Measurements from ENCODE around the gene IL22RA1. TPM values are rescaled to one million over a fixed set of nuclear protein-coding genes. Genes with fewer than 3 reads are reported as not detected.

Gene IL22RA1
- total RNA-seq, 1 donor from 2014 or later: 0.24 TPM

DNA sequence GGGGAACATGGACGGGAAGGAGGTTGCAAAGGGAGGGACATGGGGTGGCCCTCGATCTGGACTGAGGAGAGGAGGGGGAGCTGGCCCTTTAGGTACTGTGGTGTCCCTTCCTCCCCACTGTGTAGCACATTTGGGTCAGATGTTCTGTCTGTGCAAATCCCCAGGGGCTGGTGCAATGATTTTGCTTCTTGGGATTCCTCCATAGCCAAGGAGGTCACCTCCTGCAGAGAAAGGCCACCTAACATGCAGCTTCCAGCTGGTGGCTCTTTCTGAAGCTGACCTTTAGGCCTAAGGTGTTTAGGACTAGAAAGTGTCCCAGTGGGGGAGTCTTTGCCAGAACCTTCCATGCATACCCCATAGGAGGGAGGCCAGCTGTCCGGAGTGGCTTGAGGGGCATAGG lies 22.0 kb downstream of the IL22RA1 start:
- intact Hi-C loops (cut with DNase I): no loop called here
- DNase-seq (ENCODE audit: missing footprints) (no peak), ATAC-seq (no peak)

- peak; percentile 81 for ATAC-seq
- intact Hi-C loops (cut with DNase I): no loop called here
- DNase-seq (ENCODE audit: missing footprints): no peak
Observed at GRCh38 chr1:24119859-24120756, 22.8 kb downstream of the IL22RA1 start.

DNA sequence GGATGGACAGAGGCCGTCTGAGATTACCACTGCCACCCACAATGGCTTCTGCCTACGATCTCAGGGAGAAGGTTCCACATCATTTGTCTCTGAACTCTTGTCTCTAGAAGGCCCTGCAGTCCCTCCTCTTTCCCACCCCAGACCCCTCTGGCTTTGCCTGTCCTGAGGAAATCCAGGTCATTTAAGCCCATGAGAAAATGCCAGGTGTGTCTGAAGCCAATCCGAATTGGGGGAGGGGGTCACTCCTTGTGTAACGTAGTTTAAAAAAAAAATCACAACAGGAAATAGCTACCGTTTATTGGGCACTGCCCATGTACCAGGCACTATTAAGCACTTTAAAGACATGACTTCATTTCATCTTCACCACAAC lies 23.5 kb downstream of the IL22RA1 start:
- ATAC-seq (no peak), DNase-seq (ENCODE audit: missing footprints) (no peak)
- intact Hi-C loops (cut with DNase I): no loop called here

- intact Hi-C loops (cut with DNase I): no loop called here
- DNase-seq (ENCODE audit: missing footprints) (no peak), ATAC-seq (no peak)
Observed at GRCh38 chr1:24118410-24119242, 24.3 kb downstream of the IL22RA1 start.

- no peak for ATAC-seq
- intact Hi-C loops (cut with DNase I): no loop called here
- DNase-seq (ENCODE audit: missing footprints): no peak
Observed at GRCh38 chr1:24117722-24118409, 25.1 kb downstream of the IL22RA1 start.

GRCh38 chr1:24117132-24117531 lies 25.8 kb downstream of the IL22RA1 start:
- intact Hi-C loops (cut with DNase I): no loop called here
- DNase-seq (ENCODE audit: missing footprints) (no peak), ATAC-seq (no peak)

GRCh38 chr1:24114753-24115152 lies 28.2 kb downstream of the IL22RA1 start:
- DNase-seq (ENCODE audit: missing footprints) (no peak), ATAC-seq (no peak)
- intact Hi-C loops (cut with DNase I): loop anchor here (5.0 kb wide), 1 partner anchor 157 kb away; the partner anchor contains the start of gene PNRC2

DNA sequence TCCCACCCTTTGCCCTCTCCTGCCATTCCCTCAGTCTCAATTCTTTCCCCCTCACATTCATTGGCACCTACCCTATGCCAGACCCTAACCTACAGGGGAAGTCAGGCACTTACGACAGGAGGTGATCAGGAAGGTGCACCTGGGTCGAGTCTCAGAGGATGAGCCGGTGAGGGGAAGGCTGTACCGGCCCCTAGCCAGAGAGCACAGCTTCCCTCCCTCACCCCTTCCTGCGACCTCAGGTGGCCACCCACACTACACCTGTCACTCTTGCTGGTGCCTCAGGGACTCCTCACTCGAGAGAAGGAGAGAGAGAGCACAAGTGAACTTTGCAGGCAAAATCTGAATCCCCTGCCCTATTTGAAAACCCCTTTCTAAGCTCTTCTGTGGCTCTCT lies 29.3 kb downstream of the IL22RA1 start:
- ATAC-seq (no peak), DNase-seq (ENCODE audit: missing footprints) (no peak)
- intact Hi-C loops (cut with DNase I): loop anchor here (5.0 kb wide), 1 partner anchor 156 kb away; the partner anchor contains the start of gene PNRC2

GRCh38 chr1:24111996-24112779 lies 30.8 kb downstream of the IL22RA1 start, which contains the start of gene MYOM3:
MYOM3 (minus strand) TSS chr1:24112135; CDS start chr1:24108636, 3,499 bp downstream.
- DNase-seq (ENCODE audit: missing footprints): no peak
- ATAC-seq: peak; percentile 74
- intact Hi-C loops (cut with DNase I): loop anchor here (1.0 to 5.0 kb wide), 2 partner anchors 41 to 155 kb away; partner anchors contain the start of gene PNRC2

DNA sequence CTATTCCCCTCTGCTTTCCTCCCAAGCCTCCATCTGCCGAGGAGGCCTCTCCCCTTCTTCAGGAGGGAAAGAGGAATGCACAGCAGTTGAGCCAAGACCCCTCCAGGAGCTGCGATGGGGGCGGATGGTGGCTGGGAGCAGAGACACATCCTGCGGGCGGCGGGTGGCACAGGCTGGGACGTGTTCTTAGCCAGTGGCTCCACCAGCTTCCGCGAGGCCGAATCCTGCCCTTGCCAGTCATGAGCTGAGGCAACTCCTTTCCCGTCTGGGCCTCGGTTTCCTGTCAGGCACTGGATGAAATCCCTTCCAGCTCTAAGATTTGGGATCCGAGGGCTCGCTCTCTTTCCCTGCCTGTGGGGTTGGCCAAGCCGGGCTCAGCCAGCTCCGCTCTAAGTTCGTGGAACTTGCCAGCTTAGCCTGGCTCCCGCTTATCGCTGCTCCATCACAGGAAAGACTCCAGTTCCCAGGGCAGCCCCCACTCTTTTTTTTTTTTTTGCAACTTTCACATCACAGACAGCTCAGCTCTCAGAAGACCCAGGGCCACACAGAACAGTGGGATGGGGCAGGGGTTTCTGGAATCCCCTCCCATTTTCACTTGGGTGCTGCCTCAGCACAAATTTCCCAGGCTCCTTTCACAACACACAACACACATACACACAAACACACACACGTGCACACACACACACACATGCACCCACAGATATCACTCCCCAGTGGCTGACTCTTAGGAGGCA lies 31.5 kb downstream of the IL22RA1 start:
- intact Hi-C loops (cut with DNase I): loop anchor here (5.0 kb wide), 1 partner anchor 154 kb away; the partner anchor contains the start of gene PNRC2
- ATAC-seq: peak; percentile 8
- DNase-seq (ENCODE audit: missing footprints): no peak

GRCh38 chr1:24110642-24111261 lies 32.2 kb downstream of the IL22RA1 start:
- DNase-seq (ENCODE audit: missing footprints) (peak; percentile 86), ATAC-seq (peak; percentile 64)
- intact Hi-C loops (cut with DNase I): loop anchor here (5.0 kb wide), 1 partner anchor 153 kb away; the partner anchor contains the start of gene PNRC2

- ATAC-seq: no peak
- DNase-seq (ENCODE audit: missing footprints): no peak
- intact Hi-C loops (cut with DNase I): loop anchor here (5.0 kb wide), 1 partner anchor 153 kb away; the partner anchor contains the start of gene PNRC2
Observed at GRCh38 chr1:24109686-24110475, 33.1 kb downstream of the IL22RA1 start.

DNA sequence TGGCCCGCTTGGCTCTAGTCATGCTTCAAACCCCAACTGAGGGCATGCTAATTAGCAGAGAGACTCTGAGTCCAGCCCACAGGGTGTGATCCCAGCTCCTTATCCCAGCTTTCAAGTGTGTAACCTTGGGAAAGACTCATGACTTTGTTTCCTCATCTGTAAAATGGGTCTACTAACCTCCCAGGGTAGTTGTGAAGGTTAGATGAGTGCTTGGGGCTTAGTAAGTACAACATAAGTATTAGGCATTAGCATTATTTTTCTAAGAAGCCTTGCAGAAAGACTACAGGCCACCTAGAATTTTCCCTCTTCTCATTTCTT lies 33.8 kb downstream of the IL22RA1 start:
- intact Hi-C loops (cut with DNase I): no loop called here
- ATAC-seq: no peak
- no peak for DNase-seq (ENCODE audit: missing footprints)

GRCh38 chr1:24108334-24109165 lies 34.4 kb downstream of the IL22RA1 start:
- ATAC-seq (no peak), DNase-seq (ENCODE audit: missing footprints) (no peak)
- intact Hi-C loops (cut with DNase I): no loop called here

GRCh38 chr1:24107462-24108138 lies 35.3 kb downstream of the IL22RA1 start:
- DNase-seq (ENCODE audit: missing footprints) (no peak), ATAC-seq (no peak)
- intact Hi-C loops (cut with DNase I): no loop called here

Measured in Right ventricle myocardium inferior (tissue), 1 donor.